BJ (cell line): ENCODE data around the gene ARL14EP. TPM values are rescaled to one million over a fixed set of nuclear protein-coding genes. Genes with fewer than 3 reads are reported as not detected.

Experiments
- CTCF ChIA-PET: fragments of 350-600 bp; formaldehyde crosslinking; extraction: SDS; loops from one replicate; lab custom pipeline; 2021; ENCODE audit warnings: antibody characterized with exemption, inconsistent platforms; lab: Yijun Ruan, JAX
- POLR2A ChIA-PET: fragments of 300-600 bp; sonication (Branson Sonifier 250); formaldehyde crosslinking; extraction: SDS; loops from one replicate; lab custom pipeline; 2021; ENCODE audit warnings: antibody characterized with exemption; lab: Charles Lee
- DNase-seq: peaks from one replicate; pipeline ENCODE4 v3.0.0-alpha.2; 2011; ENCODE audit warnings: low read depth
- H3K27me3 ChIP-seq: 2 replicates; pipeline ENCODE4 v1.6.0; 2011; ENCODE audit warnings: low read length; ENCODE audit not compliant: control insufficient read depth, insufficient read depth
- H3K36me3 ChIP-seq: 2 replicates; pipeline ENCODE4 v1.5.1; 2011; ENCODE audit warnings: low read length; ENCODE audit not compliant: control insufficient read depth, insufficient read depth
- H3K4me3 ChIP-seq: 2 replicates; pipeline ENCODE4 v1.5.1; 2011; ENCODE audit warnings: low read depth, mild to moderate bottlenecking, control low read depth, low read length
- polyA plus RNA-seq: library from polyadenylated mRNA; depleted of rRNA; stranded (reverse); fragments of >200 nt; gene quantifications from 2 replicates; pipeline ENCODE4 v1.2.3, GENCODE V29; 2011; rRNA removed
- TF ChIP-seq, protein P1 (sequence below): IDR thresholded peaks from 2 replicates; pipeline ENCODE4 v1.5.1; 2011; ENCODE audit warnings: low read depth, mild to moderate bottlenecking, control low read depth, inconsistent platforms, low read length, moderate library complexity; ENCODE audit not compliant: insufficient read depth

ARL14EP gene
- polyA plus RNA-seq, 1 experiment: 11.6 TPM

DNA sequence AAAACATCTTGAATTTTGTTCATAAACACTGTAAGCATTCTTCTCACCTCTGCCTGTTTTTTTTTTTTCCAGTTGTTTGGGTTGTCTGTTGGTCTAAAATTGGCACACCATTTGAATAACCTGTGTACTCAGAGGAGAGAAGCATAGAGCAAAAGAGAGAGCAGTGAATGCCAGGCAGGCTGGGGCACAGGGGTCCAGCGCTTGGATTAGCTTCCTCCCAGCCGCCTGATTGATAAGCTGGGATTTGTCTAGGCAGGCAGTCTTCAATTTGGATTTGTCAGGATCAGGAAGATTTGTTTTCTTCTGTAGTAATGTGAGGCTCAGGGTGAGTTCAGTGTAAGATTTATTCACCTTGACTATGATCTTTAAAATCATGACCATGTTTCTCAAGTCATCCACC is 59.0 kb downstream of the ARL14EP start:
- CTCF ChIA-PET: no interaction called here
- no peak for DNase-seq
- H3K4me3 ChIP-seq: no peak overlapping the region
- no peaks in the 10 kb centered on the region for H3K36me3 ChIP-seq
- TF ChIP-seq, protein P1, sequence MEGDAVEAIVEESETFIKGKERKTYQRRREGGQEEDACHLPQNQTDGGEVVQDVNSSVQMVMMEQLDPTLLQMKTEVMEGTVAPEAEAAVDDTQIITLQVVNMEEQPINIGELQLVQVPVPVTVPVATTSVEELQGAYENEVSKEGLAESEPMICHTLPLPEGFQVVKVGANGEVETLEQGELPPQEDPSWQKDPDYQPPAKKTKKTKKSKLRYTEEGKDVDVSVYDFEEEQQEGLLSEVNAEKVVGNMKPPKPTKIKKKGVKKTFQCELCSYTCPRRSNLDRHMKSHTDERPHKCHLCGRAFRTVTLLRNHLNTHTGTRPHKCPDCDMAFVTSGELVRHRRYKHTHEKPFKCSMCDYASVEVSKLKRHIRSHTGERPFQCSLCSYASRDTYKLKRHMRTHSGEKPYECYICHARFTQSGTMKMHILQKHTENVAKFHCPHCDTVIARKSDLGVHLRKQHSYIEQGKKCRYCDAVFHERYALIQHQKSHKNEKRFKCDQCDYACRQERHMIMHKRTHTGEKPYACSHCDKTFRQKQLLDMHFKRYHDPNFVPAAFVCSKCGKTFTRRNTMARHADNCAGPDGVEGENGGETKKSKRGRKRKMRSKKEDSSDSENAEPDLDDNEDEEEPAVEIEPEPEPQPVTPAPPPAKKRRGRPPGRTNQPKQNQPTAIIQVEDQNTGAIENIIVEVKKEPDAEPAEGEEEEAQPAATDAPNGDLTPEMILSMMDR: no peak
- no peaks in the 10 kb centered on the region for H3K27me3 ChIP-seq
- POLR2A ChIA-PET: no interaction called here

Other genes starting within 250 kb of the ARL14EP start
- gene FSHB, start 92.1 kb upstream of the ARL14EP start, polyA plus RNA-seq: not detected in 2 replicates